DMS53 (cell line): ENCODE results near the gene IFI30.
A peak's percentile ranks its signal among the peaks of the same experiment; 100 is the strongest.

Experiments used
- DNase-seq: peaks from one replicate; lab custom pipeline; 2025; lab: John Stamatoyannopoulos, UW

IFI30 gene

DNA sequence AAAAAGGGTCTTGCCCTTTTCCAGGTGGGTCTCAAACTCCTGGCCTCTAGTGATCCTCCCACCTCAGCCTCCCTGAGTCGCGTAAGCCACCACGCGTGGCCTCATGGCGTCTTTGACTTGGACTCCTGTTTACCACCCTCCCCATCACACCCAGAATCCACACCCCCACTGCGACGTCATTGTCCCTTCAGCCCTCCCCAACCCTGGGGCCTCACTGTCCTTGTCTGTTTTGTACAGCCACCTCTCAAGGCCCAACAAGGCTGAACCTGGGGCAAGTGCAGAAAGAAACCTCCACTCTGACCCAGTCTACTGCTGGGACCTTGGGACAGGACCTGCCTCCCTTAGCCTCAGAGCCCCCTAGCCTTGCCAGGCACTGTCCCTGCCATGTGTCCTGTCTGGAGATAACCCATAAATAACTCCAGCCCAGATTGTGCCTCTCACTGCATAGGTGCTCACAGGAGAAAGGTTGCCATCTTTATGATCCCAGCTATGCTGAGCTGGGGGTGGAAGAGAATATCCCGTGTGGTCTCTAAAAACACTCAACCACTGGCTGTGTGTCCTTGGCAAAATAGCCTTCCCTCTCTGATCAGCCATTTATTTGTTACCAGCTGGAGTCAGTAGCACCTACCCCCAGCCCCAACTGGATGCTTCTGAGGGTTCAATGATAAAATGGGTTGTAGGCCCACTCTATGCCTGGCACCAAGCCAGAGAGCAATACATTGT is 1.8 kb upstream of the IFI30 start:
- no peak for DNase-seq

GRCh38 chr19:18172331-18173053 is 1.1 kb upstream of the IFI30 start:
- no peak for DNase-seq

DNA sequence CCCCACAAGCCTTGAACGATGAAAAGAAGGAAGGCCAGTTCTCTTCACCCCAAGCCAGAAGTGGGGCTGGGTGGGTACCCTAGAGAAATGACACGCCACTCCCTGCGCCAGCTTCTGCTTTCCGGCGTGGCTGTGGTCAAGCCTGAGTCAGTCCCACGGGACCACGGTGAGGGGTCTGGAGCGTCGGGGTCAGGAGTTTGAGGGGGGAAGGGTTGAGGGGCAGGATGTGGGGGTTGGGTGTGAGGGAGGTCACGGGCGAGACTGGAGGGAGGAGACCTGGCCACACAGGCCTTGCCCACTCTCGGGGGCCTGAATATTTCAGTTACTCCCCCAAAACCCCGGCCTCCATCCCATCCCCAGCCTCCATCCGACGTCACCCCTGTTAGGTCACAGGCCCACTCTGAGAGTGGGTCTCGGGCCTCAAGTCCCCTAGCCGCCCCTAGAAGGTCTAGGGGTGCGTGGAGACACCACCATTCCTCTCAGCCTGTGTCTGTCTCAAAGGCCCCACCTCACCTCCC is 500 bp upstream of the IFI30 start:
- DNase-seq: no peak

- no peak for DNase-seq
These were observed 1.4 kb downstream of the IFI30 start for GRCh38 chr19:18174983-18175382.

DNA sequence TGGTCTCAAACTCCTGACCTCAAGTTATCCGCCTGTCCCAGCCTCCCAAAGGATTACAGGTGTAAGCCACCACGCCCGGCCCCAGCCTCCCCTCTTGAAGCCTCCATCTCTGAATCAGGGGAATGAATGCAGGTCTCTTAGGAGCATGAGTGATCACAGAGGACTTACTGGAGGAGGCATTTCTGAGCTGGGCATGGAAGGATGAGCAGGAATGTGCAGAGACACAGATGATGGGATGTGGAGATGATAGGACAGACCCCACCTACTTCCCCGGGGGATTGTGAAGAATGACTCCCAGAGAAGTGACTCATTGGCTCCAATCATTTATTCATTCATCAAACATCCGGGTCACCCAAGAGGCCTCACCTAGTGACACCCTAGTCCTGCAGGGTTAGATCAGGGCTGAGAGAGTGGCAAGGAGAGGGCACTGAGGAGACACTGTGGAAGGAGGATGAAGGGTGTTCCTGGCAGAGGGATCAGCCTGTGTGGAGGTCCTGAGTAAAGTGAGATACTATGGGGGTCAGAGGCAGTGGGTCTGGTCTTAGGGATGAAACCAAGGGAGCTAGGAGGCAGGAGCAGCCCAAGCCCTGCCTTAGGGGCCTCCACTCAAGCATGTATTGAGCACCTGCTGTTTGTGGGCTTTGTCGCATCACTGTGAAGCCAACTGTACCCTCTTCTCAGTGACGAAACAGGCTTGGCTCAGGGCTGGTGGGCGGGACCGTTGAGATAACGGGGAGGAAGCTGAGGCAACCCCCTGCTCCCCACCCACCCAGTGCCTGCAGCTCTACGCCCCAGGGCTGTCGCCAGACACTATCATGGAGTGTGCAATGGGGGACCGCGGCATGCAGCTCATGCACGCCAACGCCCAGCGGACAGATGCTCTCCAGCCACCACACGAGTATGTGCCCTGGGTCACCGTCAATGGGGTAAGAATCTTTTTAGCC is 3.0 kb downstream of the IFI30 start:
- DNase-seq: no peak

DNA sequence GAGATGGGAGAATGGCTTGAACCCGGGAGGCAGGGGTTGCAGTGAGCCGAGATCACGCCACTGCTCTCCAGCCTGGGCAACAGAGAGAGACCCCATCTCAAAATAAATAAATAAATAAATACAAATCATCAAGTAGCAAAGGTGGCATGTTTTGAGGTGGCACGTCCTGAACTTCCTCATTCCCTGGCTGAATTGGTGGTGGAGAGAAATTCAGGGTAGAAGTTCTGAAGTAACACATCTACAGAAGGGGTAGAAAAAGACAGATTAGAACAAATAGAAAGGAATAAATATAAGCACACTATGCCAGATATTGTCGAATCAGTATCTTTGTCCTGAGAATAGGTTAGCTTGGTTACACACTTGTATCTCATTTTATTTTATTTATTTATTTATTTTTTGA is 6.3 kb downstream of the IFI30 start:
- no peak for DNase-seq

- no peak for DNase-seq
These were observed 9.9 kb downstream of the IFI30 start for GRCh38 chr19:18183529-18183928.

DNA sequence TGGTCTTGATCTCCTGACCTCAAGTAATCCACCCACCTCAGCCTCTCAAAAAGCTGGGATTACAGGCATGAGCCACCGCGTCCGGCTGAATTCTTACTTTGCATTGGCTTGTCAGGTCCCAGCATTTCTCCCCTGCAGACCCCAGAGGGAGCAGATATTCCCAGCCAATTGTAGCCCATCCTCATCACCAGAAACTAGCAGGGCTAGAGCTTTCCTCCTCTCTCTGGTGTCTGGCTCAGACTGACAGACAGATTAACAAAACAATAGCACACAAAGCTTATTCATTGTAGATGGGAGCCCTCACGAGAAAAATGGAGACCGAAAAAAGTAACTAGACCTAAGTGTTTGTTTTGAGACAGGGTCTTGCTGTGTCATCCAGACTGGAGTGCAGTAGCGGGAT is 11.9 kb downstream of the IFI30 start:
- no peak for DNase-seq

DNA sequence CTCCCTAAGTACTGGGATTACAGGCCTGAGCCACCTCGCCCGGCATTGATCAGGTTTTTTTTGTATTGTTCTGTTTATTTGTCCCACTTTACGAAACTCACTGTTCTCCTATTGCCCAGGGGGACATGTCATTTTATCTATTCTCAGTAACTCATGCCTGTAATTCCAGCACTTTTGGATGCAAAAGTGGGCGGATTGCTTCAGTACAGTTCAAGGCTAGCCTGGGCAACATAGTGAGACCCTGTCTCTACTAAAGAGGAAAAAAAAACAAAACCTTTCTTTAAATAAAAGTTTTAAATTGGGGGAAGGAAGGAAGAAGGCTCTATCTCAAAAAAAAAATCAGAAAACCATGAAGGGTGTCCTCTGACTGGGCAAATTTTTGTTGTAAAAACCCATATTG is 16.7 kb downstream of the IFI30 start:
- DNase-seq: no peak

DNA sequence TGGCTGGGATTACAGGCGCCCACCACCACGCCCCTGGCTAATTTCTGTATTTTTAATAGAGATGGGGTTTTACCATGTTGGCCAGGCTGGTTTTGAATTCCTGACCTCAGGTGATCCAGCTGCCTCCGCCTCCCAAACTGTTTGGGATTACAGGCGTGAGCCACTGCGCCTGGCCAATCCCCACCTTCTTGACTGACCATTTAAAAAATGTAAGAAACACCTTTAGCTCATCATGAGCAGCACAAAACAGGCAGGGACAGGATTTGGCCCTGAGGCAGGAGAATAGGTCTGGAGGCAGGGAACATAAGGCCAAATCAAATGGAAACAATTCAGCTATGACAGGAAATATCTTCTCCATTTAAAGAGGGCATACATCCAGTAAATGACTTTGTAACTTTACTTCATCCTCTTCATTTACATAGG is 18.0 kb downstream of the IFI30 start:
- no peak for DNase-seq

GRCh38 chr19:18192673-18193387 is 19.2 kb downstream of the IFI30 start, which contains the start of gene MPV17L2:
MPV17L2 (plus strand) TSS chr19:18193218; CDS start chr19:18193282, 64 bp downstream.
- DNase-seq: peak; percentile 99

- peak; percentile 28 for DNase-seq
These were observed 20.0 kb downstream of the IFI30 start for GRCh38 chr19:18193388-18194180.

GRCh38 chr19:18194181-18194530 is 20.5 kb downstream of the IFI30 start:
- no peak for DNase-seq

- no peak for DNase-seq
These were observed 21.1 kb downstream of the IFI30 start for GRCh38 chr19:18194554-18195238.

DNA sequence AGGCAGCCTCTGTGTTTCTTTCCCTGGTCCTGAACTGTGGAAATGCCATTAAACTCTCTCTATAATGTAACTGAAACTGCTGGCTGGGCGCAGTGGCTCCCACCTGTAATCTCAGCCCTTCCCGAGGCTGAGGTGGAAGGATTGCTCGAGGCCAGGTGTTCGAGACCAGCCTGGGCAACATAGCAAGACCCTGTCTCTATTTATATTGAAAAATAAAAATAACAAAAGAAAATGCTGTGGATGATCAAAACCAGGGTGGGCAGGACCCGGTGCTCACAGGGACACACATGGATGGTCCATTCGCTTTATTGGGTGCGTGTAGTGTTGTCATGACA is 22.9 kb downstream of the IFI30 start:
- DNase-seq: no peak

GRCh38 chr19:18197306-18197705 is 23.7 kb downstream of the IFI30 start:
- DNase-seq: no peak

DNA sequence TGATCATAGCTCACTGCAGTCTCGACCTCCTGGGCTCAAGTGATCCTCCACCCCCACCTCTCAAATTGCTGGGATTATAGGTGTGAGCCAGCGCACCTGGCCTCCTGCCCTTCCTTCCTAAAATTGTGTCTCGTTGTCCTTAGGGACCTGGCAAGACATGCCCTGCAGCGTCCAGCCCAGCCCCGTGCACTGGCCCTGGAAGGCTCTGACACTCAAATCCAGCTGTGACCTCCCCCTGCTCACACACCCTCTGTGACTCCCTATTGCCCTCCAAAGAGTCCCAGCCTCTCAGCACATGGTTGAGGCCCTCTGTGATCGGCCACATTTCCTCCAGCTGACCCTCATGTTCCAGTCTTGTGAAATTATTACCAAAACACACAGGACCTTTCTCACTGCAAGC is 24.3 kb downstream of the IFI30 start:
- DNase-seq: no peak

GRCh38 chr19:18198374-18198773 is 24.8 kb downstream of the IFI30 start:
- no peak for DNase-seq

- DNase-seq: no peak
These were observed 28.8 kb downstream of the IFI30 start for GRCh38 chr19:18202397-18202777.

DNA sequence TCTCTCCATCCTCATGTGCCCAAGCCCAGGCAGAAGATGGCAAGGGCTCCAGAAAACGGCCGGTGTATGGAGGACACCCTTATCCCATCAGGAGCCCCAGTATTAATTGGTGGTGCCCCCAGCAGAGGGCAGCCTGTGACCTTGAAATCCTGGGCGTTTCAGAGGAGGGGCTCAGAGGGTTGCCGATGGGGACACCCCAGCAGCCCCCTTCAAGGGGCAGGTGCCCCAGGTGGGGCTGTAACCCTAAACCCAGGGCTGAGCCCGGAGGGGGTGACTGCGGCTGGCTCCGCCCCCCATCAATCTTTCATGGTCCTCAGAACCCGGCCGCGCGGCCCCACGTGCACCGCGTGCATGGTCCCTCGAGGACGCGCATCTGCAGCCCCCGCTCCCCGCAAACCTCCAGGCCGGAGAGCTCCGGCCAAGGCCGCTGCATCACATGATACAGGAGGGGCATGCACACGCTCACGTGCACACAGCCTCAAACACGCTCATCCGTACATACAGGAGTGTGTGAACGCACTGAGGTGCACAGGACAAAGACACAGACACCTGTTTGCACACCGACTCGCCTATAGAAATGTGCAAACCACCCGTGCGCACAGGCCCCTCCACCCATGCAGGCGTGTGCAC is 29.3 kb downstream of the IFI30 start:
- peak; percentile 64 for DNase-seq
